GM23248 (cell line): ENCODE results near the gene RIMS1. TPM values are rescaled to one million over a fixed set of nuclear protein-coding genes. Genes with fewer than 3 reads are reported as not detected.

Experiments
- DNase-seq: peaks from one replicate; pipeline ENCODE4 v3.0.0-alpha.2; 2015
- H2AFZ ChIP-seq: fragments of 200-600 bp; sonication (generic); 2 replicates; pipeline ENCODE4 v1.6.1; 2016; ENCODE audit warnings: antibody characterized with exemption
- H3F3A ChIP-seq: fragments of 200-600 bp; sonication (generic); 2 replicates; pipeline ENCODE4 v1.6.1; 2016; ENCODE audit warnings: mild to moderate bottlenecking, antibody characterized with exemption, mixed run types; ENCODE audit not compliant: insufficient read depth
- H3K27ac ChIP-seq: fragments of 200-600 bp; sonication (generic); 2 replicates; pipeline ENCODE4 v1.5.1; 2016; ENCODE audit warnings: mild to moderate bottlenecking
- H3K27me3 ChIP-seq: fragments of 200-600 bp; sonication (generic); replicated peaks from 2 replicates; pipeline ENCODE4 v1.6.1; 2016; ENCODE audit warnings: mild to moderate bottlenecking; ENCODE audit not compliant: insufficient read depth
- H3K36me3 ChIP-seq: fragments of 200-600 bp; sonication (generic); 2 replicates; pipeline ENCODE4 v1.6.1; 2016; ENCODE audit warnings: low read depth, mild to moderate bottlenecking
- H3K4me1 ChIP-seq: fragments of 200-600 bp; sonication (generic); 2 replicates; pipeline ENCODE4 v1.6.1; 2016; ENCODE audit warnings: mild to moderate bottlenecking; ENCODE audit not compliant: insufficient read depth
- H3K4me2 ChIP-seq: fragments of 200-600 bp; sonication (generic); one replicate; pipeline ENCODE4 v1.6.1; 2016; ENCODE audit warnings: mild to moderate bottlenecking; ENCODE audit not compliant: unreplicated experiment
- H3K4me3 ChIP-seq: fragments of 200-600 bp; sonication (generic); 2 replicates; pipeline ENCODE4 v1.5.1; 2016; ENCODE audit warnings: mild to moderate bottlenecking
- H3K79me2 ChIP-seq: fragments of 200-600 bp; sonication (generic); 2 replicates; pipeline ENCODE4 v1.6.1; 2016; ENCODE audit warnings: mild to moderate bottlenecking; ENCODE audit not compliant: insufficient read depth
- H3K9ac ChIP-seq: fragments of 200-600 bp; sonication (generic); 2 replicates; pipeline ENCODE4 v1.6.1; 2016; ENCODE audit warnings: mild to moderate bottlenecking
- H3K9me2 ChIP-seq: fragments of 200-600 bp; sonication (generic); 2 replicates; pipeline ENCODE4 v1.6.1; 2016; ENCODE audit warnings: mixed run types, mild to moderate bottlenecking, moderate library complexity; ENCODE audit not compliant: insufficient read depth
- H3K9me3 ChIP-seq: fragments of 200-600 bp; sonication (generic); one replicate; pipeline ENCODE4 v1.6.1; 2017; ENCODE audit warnings: low read depth
- H4K20me1 ChIP-seq: fragments of 200-600 bp; sonication (generic); 2 replicates; pipeline ENCODE4 v1.6.0; 2016; ENCODE audit not compliant: insufficient read depth
- EZH2 ChIP-seq: fragments of 200-600 bp; sonication (generic); IDR thresholded peaks from 2 replicates; pipeline ENCODE4 v1.6.1; 2018; ENCODE audit warnings: antibody characterized with exemption, mild to moderate bottlenecking; ENCODE audit not compliant: insufficient read depth, poor library complexity, severe bottlenecking
- EZH2phosphoT487 ChIP-seq: fragments of 200-600 bp; sonication (generic); IDR thresholded peaks from 2 replicates; pipeline ENCODE4 v1.6.1; 2018; ENCODE audit warnings: antibody characterized with exemption, moderate library complexity, mild to moderate bottlenecking, low read depth; ENCODE audit not compliant: insufficient read depth
- WGBS, 2 experiments: methylation state at CpG; one replicate each; pipeline ENCODE4 v1.1.6; 2015 to 2017; ENCODE audit warnings: low lambda C conversion rate in 2 of 2, low coverage in 1 of 2; ENCODE audit errors: missing lambda C conversion rate in 2 of 2; 5-methylcytosine and 5-hydroxymethylcytosine counted together
- in situ Hi-C: fragments of 300-500 bp; cut with MboI; formaldehyde crosslinking; loops from 2 replicates; pipeline ENCODE4 v1.15.0; 2020
- polyA plus RNA-seq: library from polyadenylated mRNA; unstranded; fragments of >200 nt; fragmentation: Nextera tagmentation; extraction: Ambion mirVana; gene quantifications from 2 replicates; pipeline ENCODE4 v1.2.1, GENCODE V29; 2016
- total RNA-seq: library from RNA; depleted of rRNA; stranded (reverse); fragments of >200 nt; shearing (Covaris generic); gene quantifications from 2 replicates; pipeline ENCODE4 v1.2.3, GENCODE V29; 2014

The RIMS1 gene
- total and polyA plus RNA-seq, 2 experiments from 2014 or later = 1.8 to 10.6 TPM

- H3K4me3 ChIP-seq = no peak overlapping the region
- TF ChIP-seq EZH2phosphoT487 = no peak
- no peak for TF ChIP-seq EZH2
Observed at GRCh38 chr6:72275888-72276287, 389.5 kb downstream of the RIMS1 start.

GRCh38 chr6:72282201-72282600 is 395.9 kb downstream of the RIMS1 start:
- H3K4me1 ChIP-seq = no peaks in the 10 kb centered on the region
- H3K9me2 ChIP-seq = no peaks in the 10 kb centered on the region; the same call in 1 of the 2 replicates
- DNase-seq = no peak
- no peak for TF ChIP-seq EZH2
- no peak for TF ChIP-seq EZH2phosphoT487
- no peaks in the 10 kb centered on the region for H3K79me2 ChIP-seq
- 0 out of 2 replicates have a peak, but pooled peaks cover 5% of the 10 kb centered on the region for H3F3A ChIP-seq
- H3K27me3 ChIP-seq = 0 out of 2 replicates have a peak, but pooled peaks cover 7% of the 10 kb centered on the region
- H3K36me3 ChIP-seq = no peaks in the 10 kb centered on the region
- no peaks in the 10 kb centered on the region for H4K20me1 ChIP-seq
- H3K9me3 ChIP-seq = no peaks in the 10 kb centered on the region
- in situ Hi-C loops = no loop called here
- H3K9ac ChIP-seq = no peak overlapping the region
- no peak overlapping the region for H2AFZ ChIP-seq
- H3K4me3 ChIP-seq = no peak overlapping the region
- H3K4me2 ChIP-seq = no peak overlapping the region
- no peak overlapping the region for H3K27ac ChIP-seq

More at GRCh38 chr6:72275888-72276287, 389.5 kb downstream of the RIMS1 start:
- H3K36me3 ChIP-seq = no peaks in the 10 kb centered on the region
- 0 out of 2 replicates have a peak, but pooled peaks cover 4% of the 10 kb centered on the region for H3K4me1 ChIP-seq
- 8 to 16% methylated on average over 1 of the region's 1 CpG for WGBS, 2 experiments
- no peak overlapping the region for H3K4me2 ChIP-seq
- in situ Hi-C loops = no loop called here
- no peak for DNase-seq
- H3K79me2 ChIP-seq = no peaks in the 10 kb centered on the region
- H2AFZ ChIP-seq = no peak overlapping the region
- no peaks in the 10 kb centered on the region for H3F3A ChIP-seq
- H3K9me2 ChIP-seq = no peaks in the 10 kb centered on the region; the same call in 1 of the 2 replicates
- no peak overlapping the region for H3K27ac ChIP-seq
- H3K9ac ChIP-seq = no peak overlapping the region
- H3K9me3 ChIP-seq = no peaks in the 10 kb centered on the region
- no peaks in the 10 kb centered on the region for H4K20me1 ChIP-seq
- H3K27me3 ChIP-seq = 0 out of 2 replicates have a peak, but pooled peaks cover 2% of the 10 kb centered on the region

- 0 out of 2 replicates have a peak, but pooled peaks cover 5% of the 10 kb centered on the region for H3F3A ChIP-seq
- H4K20me1 ChIP-seq = no peaks in the 10 kb centered on the region
- H3K27ac ChIP-seq = no peak overlapping the region
- no peaks in the 10 kb centered on the region for H3K79me2 ChIP-seq
- H2AFZ ChIP-seq = no peak overlapping the region
- DNase-seq = no peak
- no peaks in the 10 kb centered on the region; the same call in 1 of the 2 replicates for H3K9me2 ChIP-seq
- no peaks in the 10 kb centered on the region for H3K4me1 ChIP-seq
- H3K4me2 ChIP-seq = no peak overlapping the region
- TF ChIP-seq EZH2phosphoT487 (no peak), EZH2 (no peak)
- H3K4me3 ChIP-seq = no peak overlapping the region
- H3K9me3 ChIP-seq = no peaks in the 10 kb centered on the region
- no peaks in the 10 kb centered on the region for H3K36me3 ChIP-seq
- no peak overlapping the region for H3K9ac ChIP-seq
- 0 out of 2 replicates have a peak, but pooled peaks cover 7% of the 10 kb centered on the region for H3K27me3 ChIP-seq
- 38 to 42% methylated on average over 3 of the region's 3 CpGs for WGBS, 2 experiments
- in situ Hi-C loops = no loop called here
Observed at GRCh38 chr6:72283571-72283970, 397.2 kb downstream of the RIMS1 start.

GRCh38 chr6:72286911-72287311 is 400.6 kb downstream of the RIMS1 start:
- Histone ChIP-seq H3F3A (0 out of 2 replicates have a peak, but pooled peaks cover 5% of the 10 kb centered on the region), H3K27me3 (no peaks in the 10 kb centered on the region; the same call in none of the 2 replicates), H2AFZ (no peak overlapping the region), H3K79me2 (no peaks in the 10 kb centered on the region), H4K20me1 (no peaks in the 10 kb centered on the region), H3K4me1 (no peaks in the 10 kb centered on the region), H3K4me2 (no peak overlapping the region), H3K9me3 (no peaks in the 10 kb centered on the region), H3K9me2 (no peaks in the 10 kb centered on the region), H3K4me3 (no peak overlapping the region), H3K36me3 (no peaks in the 10 kb centered on the region), H3K9ac (no peak overlapping the region), H3K27ac (no peak overlapping the region)
- TF ChIP-seq EZH2phosphoT487 = no peak
- TF ChIP-seq EZH2 = no peak
- in situ Hi-C loops = no loop called here
- WGBS, 2 experiments = 3 to 7% methylated on average over 1 of the region's 1 CpG
- peak; percentile 30 for DNase-seq
